Measurements from ENCODE around the gene ADAM15. TPM values are rescaled to one million over a fixed set of nuclear protein-coding genes. Genes with fewer than 3 reads are reported as not detected.
A peak's percentile ranks its signal among the peaks of the same experiment; 100 is the strongest.

ADAM15 gene
- polyA plus RNA-seq, 2 of the 4 experiments (the other 2 are of a cell fraction) = 25.6 to 33.0 TPM

DNA sequence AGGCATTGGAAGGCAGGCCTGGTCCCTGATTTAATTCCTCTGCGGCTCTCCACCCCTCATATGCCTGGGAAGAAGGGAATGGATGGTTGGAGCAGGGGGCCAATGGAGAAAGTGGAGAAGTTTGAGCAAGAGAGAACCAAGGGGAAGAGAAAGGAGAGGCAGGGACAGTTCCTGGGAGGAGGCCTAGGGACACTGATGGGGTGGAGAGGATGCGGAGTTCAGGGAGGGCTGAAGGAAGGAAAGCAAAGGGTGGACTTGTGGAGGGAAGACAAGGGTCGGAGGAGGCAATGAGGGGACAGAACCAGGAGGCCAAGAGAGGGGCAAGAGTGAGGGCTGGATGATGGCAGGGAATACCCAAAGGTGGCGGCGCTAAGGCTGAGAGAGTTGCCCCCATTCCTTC lies 41.4 kb upstream of the ADAM15 start:
- TF ChIP-seq EHMT2 (IDR thresholded peaks at IDR 0.05; ENCODE audit: low read depth) (no peak), ZFP36 (IDR thresholded peaks at IDR 0.05; ENCODE audit: borderline replicate concordance, partially characterized antibody) (no peak), FOSB (CRISPR knock-in tag; IDR thresholded peaks at IDR 0.05) (no peak), HMGXB4 (CRISPR knock-in tag; IDR thresholded peaks at IDR 0.05; ENCODE audit: borderline replicate concordance) (no peak), RFX5 (IDR thresholded peaks at IDR 0.05) (no peak), EP300 (IDR thresholded peaks at IDR 0.05) (no peak), EHF (CRISPR knock-in tag; IDR thresholded peaks at IDR 0.05) (no peak), SREBF2 (IDR thresholded peaks at IDR 0.05) (no peak), JUNB (IDR thresholded peaks at IDR 0.05) (no peak), ATOH8 (CRISPR knock-in tag; IDR thresholded peaks at IDR 0.05; ENCODE audit: low read depth) (no peak), MAFK (IDR thresholded peaks at IDR 0.05; ENCODE audit: partially characterized antibody) (no peak)
- TF ChIP-seq, protein P1, sequence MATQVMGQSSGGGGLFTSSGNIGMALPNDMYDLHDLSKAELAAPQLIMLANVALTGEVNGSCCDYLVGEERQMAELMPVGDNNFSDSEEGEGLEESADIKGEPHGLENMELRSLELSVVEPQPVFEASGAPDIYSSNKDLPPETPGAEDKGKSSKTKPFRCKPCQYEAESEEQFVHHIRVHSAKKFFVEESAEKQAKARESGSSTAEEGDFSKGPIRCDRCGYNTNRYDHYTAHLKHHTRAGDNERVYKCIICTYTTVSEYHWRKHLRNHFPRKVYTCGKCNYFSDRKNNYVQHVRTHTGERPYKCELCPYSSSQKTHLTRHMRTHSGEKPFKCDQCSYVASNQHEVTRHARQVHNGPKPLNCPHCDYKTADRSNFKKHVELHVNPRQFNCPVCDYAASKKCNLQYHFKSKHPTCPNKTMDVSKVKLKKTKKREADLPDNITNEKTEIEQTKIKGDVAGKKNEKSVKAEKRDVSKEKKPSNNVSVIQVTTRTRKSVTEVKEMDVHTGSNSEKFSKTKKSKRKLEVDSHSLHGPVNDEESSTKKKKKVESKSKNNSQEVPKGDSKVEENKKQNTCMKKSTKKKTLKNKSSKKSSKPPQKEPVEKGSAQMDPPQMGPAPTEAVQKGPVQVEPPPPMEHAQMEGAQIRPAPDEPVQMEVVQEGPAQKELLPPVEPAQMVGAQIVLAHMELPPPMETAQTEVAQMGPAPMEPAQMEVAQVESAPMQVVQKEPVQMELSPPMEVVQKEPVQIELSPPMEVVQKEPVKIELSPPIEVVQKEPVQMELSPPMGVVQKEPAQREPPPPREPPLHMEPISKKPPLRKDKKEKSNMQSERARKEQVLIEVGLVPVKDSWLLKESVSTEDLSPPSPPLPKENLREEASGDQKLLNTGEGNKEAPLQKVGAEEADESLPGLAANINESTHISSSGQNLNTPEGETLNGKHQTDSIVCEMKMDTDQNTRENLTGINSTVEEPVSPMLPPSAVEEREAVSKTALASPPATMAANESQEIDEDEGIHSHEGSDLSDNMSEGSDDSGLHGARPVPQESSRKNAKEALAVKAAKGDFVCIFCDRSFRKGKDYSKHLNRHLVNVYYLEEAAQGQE (IDR thresholded peaks at IDR 0.05) = no peak
- TF ChIP-seq, protein P2, sequence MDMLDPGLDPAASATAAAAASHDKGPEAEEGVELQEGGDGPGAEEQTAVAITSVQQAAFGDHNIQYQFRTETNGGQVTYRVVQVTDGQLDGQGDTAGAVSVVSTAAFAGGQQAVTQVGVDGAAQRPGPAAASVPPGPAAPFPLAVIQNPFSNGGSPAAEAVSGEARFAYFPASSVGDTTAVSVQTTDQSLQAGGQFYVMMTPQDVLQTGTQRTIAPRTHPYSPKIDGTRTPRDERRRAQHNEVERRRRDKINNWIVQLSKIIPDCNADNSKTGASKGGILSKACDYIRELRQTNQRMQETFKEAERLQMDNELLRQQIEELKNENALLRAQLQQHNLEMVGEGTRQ (IDR thresholded peaks at IDR 0.05) = no peak
- peak overlapping the region; percentile 59; the same call in 1 of the 3 replicates for H3K4me2 ChIP-seq
- H3K4me1 ChIP-seq = peaks cover 96% of the 10 kb centered on the region
- H3K4me3 ChIP-seq = no peak overlapping the region
- DNase-seq (ENCODE audit: low read depth in 1 of 2, low spot score in 1 of 2) (no peak), FAIRE-seq (no peak), ATAC-seq (no peak)
- ChIA-PET POLR2A (no interaction called here), CTCF (no interaction called here)
- WGBS (ENCODE audit: missing lambda C conversion rate) = 91% methylated on average over 5 of the region's 5 CpGs
- H3K27ac ChIP-seq = peak overlapping the region in 1 of 2 experiments; percentile 100; a peak in 3 of 6 replicates
- no peaks in the 10 kb centered on the region for H3K9me3 ChIP-seq

GRCh38 chr1:155010211-155010918 lies 40.8 kb upstream of the ADAM15 start:
- POLR2A ChIA-PET = interaction anchor here (0.6 to 1.1 kb wide), 2 partner anchors 9 to 17 kb away, joined by 3 to 8 read pairs; partner anchors contain the start of gene LENEP
- Histone ChIP-seq H3K27ac (peak overlapping the region; percentile 67 to 100; a peak in 4 of 6 replicates), H3K9me3 (no peaks in the 10 kb centered on the region), H3K4me2 (peak overlapping the region; percentile 59), H3K4me1 (peaks cover 93% of the 10 kb centered on the region), H3K4me3 (no peak overlapping the region)
- CTCF ChIA-PET = interaction anchor here (0.5 to 1.3 kb wide), 2 partner anchors 75 to 232 kb away, joined by 3 read pairs; no protein-coding TSS in a partner anchor
- ATAC-seq (no peak), DNase-seq (ENCODE audit: low read depth in 1 of 2, low spot score in 1 of 2) (no peak), FAIRE-seq (no peak)
- 76% methylated on average over 11 of the region's 11 CpGs for WGBS (ENCODE audit: missing lambda C conversion rate)
- TF ChIP-seq, protein P3, sequence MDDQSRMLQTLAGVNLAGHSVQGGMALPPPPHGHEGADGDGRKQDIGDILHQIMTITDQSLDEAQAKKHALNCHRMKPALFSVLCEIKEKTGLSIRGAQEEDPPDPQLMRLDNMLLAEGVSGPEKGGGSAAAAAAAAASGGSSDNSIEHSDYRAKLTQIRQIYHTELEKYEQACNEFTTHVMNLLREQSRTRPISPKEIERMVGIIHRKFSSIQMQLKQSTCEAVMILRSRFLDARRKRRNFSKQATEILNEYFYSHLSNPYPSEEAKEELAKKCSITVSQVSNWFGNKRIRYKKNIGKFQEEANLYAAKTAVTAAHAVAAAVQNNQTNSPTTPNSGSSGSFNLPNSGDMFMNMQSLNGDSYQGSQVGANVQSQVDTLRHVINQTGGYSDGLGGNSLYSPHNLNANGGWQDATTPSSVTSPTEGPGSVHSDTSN (IDR thresholded peaks at IDR 0.05) = no peak
- TF ChIP-seq HMGXB4 (CRISPR knock-in tag; IDR thresholded peaks at IDR 0.05; ENCODE audit: borderline replicate concordance) (no peak), HOXA7 (CRISPR knock-in tag; IDR thresholded peaks at IDR 0.05) (no peak), NFE2L2 (conservative IDR thresholded peaks at IDR 0.05; ENCODE audit: low read length) (no peak), HOXB13 (CRISPR knock-in tag; IDR thresholded peaks at IDR 0.05; ENCODE audit: low read depth) (no peak)

Data from A549 (cell line).